Activated T-helper 2 cell treated with anti-CD3 and anti-CD28 coated beads, Interferon-gamma antibody, Interleukin-2, Interleukin-4, amounts not matched to agents 10 μg/mL and 5 μg/mL and 100 μg/mL, durations not matched to agents 14 hours and 24 hours and 36 hours (primary cell): ENCODE data around the gene CSF2. TPM values are rescaled to one million over a fixed set of nuclear protein-coding genes. Genes with fewer than 3 reads are reported as not detected.
A peak's percentile ranks its signal among the peaks of the same experiment; 100 is the strongest.

Experiments
- DNase-seq: peaks from one replicate; pipeline ENCODE4 v3.0.0; 2021; ENCODE audit warnings: low spot score
- H3K27ac Mint-ChIP-seq: one replicate; pipeline ENCODE4 v1.8.0; 2021; ENCODE audit warnings: mixed read lengths
- H3K27me3 Mint-ChIP-seq: one replicate; pipeline ENCODE4 v1.8.0; 2021; ENCODE audit warnings: low read depth, mixed read lengths
- H3K36me3 Mint-ChIP-seq: one replicate; pipeline ENCODE4 v1.8.0; 2021; ENCODE audit warnings: low read depth, mixed read lengths
- H3K4me1 Mint-ChIP-seq: one replicate; pipeline ENCODE4 v1.8.0; 2021; ENCODE audit warnings: low read depth, mixed read lengths
- H3K4me3 Mint-ChIP-seq: one replicate; pipeline ENCODE4 v1.8.0; 2021; ENCODE audit warnings: low read depth, mild to moderate bottlenecking, moderate library complexity, mixed read lengths
- H3K9me3 Mint-ChIP-seq: one replicate; pipeline ENCODE4 v1.8.0; 2021; ENCODE audit warnings: mixed read lengths
- intact Hi-C: fragments of 100-400 bp; cut with micrococcal nuclease; formaldehyde crosslinking; loops from one replicate; pipeline ENCODE4 v1.15.1; 2023
- total RNA-seq: library from RNA; stranded (reverse); gene quantifications from 2 replicates; pipeline ENCODE4 v1.2.3, GENCODE V29; 2022

CSF2 gene
- total RNA-seq, 1 donor from 2014 or later = 764 TPM

DNA sequence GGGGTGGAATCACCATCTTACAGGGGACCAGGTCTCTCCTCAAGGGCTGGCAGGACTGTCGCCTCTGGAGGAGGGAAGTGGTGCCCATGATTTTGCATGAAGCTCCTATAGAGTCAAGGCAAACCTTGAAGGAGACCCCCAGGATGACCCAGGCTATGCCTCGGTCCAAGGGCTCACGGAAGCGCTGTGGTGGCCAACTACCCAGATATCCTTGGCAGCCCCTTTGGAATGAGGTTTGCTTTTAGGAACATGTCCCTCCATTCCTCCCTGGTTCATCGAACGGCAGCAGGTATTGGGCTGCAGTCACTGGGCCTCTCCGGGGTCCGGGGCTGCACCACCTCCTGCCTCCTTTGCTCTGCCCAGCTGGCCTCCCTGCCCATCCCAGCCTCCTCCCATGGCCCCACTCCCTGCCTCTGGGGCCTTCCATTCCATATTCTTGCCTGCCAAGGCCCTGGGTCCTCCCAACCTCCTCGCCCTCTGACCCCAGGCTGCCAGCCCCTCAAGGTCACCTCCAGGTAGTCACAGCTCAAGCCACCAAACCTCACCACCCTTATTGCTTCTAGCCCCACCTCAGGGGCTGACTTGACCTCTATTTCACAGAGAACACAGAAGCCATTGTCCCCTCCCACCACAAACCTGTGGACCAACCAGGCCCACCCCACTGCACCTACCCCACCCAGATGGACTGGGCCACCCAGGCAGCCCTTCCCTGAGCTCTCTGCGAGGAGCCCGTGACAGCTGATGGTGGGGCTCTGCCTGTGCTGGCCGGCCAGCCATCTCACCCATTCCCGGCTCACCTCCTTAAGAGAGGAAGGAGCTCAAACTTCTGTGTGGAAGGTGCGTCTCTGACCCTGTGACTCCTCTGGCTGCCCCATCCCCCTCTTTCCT, 16.7 kb upstream of the CSF2 start:
- Mint-ChIP-seq H3K9me3 (no peaks in the 10 kb centered on the region), H3K4me1 (peaks cover 67% of the 10 kb centered on the region), H3K4me3 (no peak overlapping the region), H3K27ac (peak overlapping the region; percentile 86), H3K27me3 (peaks cover 2% of the 10 kb centered on the region), H3K36me3 (no peaks in the 10 kb centered on the region)
- no peak for DNase-seq
- intact Hi-C loops = loop anchor here (1.0 kb wide), 1 partner anchor 37 kb away; no protein-coding TSS in a partner anchor

DNA sequence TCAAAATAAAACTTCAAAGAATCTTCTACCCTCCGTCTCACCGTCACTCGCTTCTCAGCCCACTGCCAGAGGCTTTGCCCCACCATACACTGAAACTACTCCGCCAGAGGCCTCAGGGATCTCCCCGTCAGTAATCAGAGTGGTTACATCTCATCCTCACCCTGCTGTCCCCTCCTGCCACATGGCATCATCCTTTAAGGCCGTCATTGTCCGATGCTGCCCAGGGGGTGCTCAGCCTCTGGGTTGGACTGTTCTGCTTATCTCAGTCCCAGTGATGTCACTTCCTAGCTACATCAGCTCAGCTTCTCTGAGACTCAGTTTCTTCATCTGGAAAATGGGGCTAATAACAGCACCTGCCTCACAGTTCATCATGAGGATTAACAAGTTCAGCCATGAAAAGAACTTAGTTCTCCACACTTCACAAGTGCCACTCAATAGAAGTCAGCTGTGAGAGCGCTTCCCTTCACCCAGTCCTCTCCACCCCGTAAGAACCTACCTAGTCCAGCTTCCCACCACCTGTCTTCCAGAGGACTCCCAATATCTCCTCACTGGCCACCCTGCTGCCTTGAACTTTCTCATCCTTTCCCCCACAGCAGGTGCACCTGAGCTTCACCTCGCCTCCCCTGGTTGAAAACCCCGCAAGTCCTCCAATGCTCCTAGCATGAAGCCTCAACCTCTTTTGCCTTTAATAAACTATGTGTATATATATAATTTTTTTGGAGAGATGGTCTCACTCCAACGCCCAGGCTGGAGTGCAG, 15.9 kb upstream of the CSF2 start:
- Mint-ChIP-seq H3K27ac (peak overlapping the region; percentile 52), H3K27me3 (peaks cover 2% of the 10 kb centered on the region), H3K9me3 (no peaks in the 10 kb centered on the region), H3K36me3 (no peaks in the 10 kb centered on the region), H3K4me3 (no peak overlapping the region), H3K4me1 (peaks cover 62% of the 10 kb centered on the region)
- DNase-seq = no peak
- intact Hi-C loops = no loop called here

DNA sequence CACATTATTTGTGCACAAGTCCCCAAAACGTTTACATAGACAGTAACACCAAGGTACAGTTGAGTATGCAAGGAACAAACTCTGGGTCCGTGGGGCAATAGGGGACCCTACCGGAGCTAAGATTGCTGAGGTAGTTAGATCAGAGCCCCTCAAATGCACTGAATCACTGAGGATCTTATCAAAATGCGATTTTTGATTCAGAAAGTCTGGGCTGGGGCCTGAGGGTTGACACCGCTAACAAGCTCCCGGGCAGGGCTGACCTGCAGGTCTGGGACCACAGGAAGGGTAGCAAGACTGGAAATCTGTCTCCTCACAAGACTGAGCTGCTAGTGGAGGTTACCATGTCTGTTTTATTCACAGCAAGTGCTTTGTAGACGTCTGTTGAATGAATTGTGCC, 14.9 kb upstream of the CSF2 start:
- peak; percentile 8 for DNase-seq
- Mint-ChIP-seq H3K9me3 (no peaks in the 10 kb centered on the region), H3K4me3 (no peak overlapping the region), H3K27me3 (no peaks in the 10 kb centered on the region), H3K36me3 (no peaks in the 10 kb centered on the region), H3K4me1 (peaks cover 68% of the 10 kb centered on the region), H3K27ac (peak overlapping the region; percentile 73)
- intact Hi-C loops = no loop called here

DNA sequence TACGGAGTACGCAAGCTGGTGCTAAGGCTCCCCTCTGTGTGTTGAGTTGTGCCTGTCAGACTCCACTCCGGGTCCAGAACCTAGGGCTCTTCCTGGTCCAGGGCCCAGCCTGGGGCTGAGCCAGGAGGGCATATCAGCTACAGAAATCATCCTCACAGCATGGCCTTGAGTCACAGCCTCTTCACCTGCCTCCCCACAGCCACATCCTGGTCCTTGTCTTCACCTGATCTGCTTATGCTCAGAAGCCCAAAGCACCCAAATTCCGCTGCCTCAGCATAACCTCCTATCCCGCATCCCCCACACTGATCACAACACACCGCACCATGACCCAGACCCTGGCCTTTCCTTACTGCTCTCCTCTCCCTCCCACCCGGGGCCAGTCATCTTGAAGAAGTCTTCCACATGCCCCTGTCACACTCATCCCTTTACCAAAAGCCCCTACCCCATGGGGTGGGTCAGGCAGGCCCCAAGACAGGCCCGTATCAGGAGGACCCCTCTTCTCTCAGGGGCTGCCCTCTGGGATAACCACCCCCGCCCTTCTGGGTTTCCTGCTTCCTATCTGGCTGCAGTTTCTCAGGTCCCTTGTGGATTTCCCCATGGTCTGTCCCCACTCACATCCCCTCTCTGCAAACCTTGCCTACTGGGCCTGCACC, 14.4 kb upstream of the CSF2 start:
- intact Hi-C loops = no loop called here

DNA sequence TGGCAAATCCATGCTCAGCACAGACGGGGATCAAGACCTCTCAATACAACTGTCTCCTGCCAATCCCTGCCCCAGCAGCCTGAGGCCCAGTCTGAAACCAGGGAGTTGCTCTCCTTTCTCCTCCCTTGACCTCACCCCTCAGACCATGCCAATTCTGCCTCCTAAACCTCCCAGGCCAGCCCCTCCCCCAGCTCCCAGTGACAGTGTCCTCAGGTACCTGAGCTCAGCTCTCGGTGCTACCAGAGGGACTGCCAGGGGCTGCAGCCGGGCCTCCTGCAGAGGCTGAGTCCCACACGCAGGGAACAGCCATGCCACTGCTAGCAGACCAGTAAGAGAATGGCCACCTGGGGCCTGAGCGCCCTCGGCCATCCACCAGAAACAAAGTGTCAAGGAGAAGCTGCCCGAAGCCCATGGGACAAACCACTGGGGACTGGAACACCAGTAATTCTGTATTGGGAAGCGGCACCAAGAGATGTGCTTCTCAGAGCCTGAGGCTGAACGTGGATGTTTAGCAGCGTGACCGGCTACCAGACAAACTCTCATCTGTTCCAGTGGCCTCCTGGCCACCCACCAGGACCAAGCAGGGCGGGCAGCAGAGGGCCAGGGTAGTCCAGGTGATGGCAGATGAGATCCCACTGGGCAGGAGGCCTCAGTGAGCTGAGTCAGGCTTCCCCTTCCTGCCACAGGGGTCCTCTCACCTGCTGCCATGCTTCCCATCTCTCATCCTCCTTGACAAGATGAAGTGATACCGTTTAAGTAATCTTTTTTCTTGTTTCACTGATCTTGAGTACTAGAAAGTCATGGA, 13.7 kb upstream of the CSF2 start:
- H3K9me3 Mint-ChIP-seq = no peaks in the 10 kb centered on the region
- peaks cover 66% of the 10 kb centered on the region for H3K4me1 Mint-ChIP-seq
- H3K36me3 Mint-ChIP-seq = no peaks in the 10 kb centered on the region
- H3K27ac Mint-ChIP-seq = peak overlapping the region; percentile 73
- intact Hi-C loops = loop anchor here (5.0 to 10.0 kb wide), 2 partner anchors 265 to 313 kb away; partner anchors contain the start of gene FNIP1
- DNase-seq = no peak
- H3K4me3 Mint-ChIP-seq = peak overlapping the region; percentile 23
- H3K27me3 Mint-ChIP-seq = no peaks in the 10 kb centered on the region

More for the DNA sequence above, 14.4 kb upstream of the CSF2 start:
- Mint-ChIP-seq H3K27ac (peak overlapping the region; percentile 73), H3K4me1 (peaks cover 70% of the 10 kb centered on the region), H3K9me3 (no peaks in the 10 kb centered on the region), H3K36me3 (no peaks in the 10 kb centered on the region), H3K27me3 (no peaks in the 10 kb centered on the region), H3K4me3 (no peak overlapping the region)
- DNase-seq = peak; percentile 34

DNA sequence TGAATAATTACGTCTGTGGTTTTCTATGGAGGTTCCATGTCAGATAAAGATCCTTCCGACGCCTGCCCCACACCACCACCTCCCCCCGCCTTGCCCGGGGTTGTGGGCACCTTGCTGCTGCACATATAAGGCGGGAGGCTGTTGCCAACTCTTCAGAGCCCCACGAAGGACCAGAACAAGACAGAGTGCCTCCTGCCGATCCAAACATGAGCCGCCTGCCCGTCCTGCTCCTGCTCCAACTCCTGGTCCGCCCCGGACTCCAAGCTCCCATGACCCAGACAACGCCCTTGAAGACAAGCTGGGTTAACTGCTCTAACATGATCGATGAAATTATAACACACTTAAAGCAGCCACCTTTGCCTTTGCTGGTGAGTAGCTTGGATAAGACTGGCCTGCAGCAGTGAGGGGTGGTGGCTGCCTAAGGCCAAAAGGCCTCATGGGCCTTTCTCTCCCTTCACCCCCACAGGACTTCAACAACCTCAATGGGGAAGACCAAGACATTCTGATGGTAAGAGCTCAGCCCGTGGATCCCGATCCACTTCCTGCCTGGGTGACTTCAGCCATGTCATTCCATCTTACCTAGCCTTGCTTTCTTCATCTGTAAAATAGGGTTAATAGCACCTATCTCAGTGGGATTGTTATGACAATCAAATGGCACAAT, 13.0 kb upstream of the CSF2 start, which contains the start of gene IL3:
TSS of gene IL3 (plus strand) at position 155 of the 661 bp plus-strand sequence. CDS start at position 207, 52 bp downstream.
- Mint-ChIP-seq H3K4me3 (peak within 1 kb of the TSS; percentile 23), H3K27ac (peak within 1 kb of the TSS; percentile 73), H3K4me1 (peaks cover 65% of the 10 kb centered on the region), H3K27me3 (no peaks in the 10 kb centered on the region), H3K9me3 (no peaks in the 10 kb centered on the region), H3K36me3 (no peaks in the 10 kb centered on the region)
- no peak for DNase-seq
- intact Hi-C loops = loop anchor here (5.0 to 10.0 kb wide), 2 partner anchors 266 to 313 kb away; partner anchors contain the start of gene FNIP1

DNA sequence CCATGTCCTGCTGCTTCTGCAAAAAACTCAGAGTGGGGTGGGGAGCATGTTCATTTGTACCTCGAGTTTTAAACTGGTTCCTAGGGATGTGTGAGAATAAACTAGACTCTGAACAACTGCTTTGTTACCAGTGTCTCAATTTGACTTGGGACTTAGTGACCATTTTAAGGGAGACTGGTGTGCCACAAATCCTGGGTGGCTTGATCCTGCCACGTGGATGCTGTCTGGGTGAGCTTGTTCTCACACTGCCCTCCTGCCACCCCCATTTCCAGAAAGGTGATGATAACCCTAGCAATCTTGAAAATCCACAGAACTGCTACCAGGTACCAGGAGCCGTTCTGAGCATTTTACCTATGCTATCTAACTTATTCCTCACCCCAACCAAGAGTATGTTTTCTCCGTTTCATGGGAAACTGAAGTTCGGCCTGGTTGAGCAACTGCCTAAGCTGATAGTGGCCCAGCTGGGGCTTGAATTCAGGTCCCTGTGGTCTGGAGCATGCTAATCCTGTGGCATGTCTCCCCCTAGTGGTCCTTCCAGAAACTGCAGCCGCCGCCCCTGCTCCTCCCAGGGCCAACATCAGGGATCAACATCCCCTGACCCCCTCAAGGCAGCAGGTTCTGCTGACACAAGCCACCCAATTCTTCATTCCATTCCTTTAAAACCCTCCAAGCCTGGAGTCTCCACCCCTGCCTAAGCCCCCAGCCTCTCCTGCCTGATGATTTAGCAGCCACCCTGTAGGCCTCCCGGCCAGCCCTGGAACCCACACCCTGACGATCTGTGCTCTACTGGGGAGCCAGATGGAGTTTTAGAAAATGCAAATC, 10.3 kb upstream of the CSF2 start:
- Mint-ChIP-seq H3K36me3 (no peaks in the 10 kb centered on the region), H3K27me3 (no peaks in the 10 kb centered on the region), H3K27ac (peak overlapping the region; percentile 51), H3K4me3 (no peak overlapping the region), H3K9me3 (no peaks in the 10 kb centered on the region), H3K4me1 (peaks cover 55% of the 10 kb centered on the region)
- peak; percentile 65 for DNase-seq
- intact Hi-C loops = loop anchor here (1.0 to 10.0 kb wide), 5 partner anchors 54 to 474 kb away; partner anchors contain the start of genes FNIP1 and RAPGEF6

DNA sequence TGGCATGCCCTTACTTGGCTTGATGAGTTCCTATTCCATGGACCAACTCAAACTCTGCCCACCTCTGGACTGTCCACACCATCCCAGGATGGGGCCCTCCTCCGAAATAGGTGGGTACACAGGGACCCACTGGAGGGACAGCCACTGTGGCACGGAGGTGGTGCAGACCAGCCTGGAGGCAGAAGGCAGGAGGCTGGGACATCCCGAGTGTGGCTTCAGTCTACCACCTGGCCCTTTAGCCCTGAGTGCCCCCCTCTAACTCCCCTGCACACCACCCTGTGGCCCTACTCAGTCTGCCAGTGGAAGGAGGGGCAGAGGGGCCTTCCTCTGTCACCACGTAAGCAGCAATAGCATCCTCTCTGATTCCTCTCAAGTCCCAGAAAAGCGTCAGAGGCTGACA, 9.4 kb upstream of the CSF2 start:
- H3K27me3 Mint-ChIP-seq = no peaks in the 10 kb centered on the region
- H3K4me1 Mint-ChIP-seq = peaks cover 56% of the 10 kb centered on the region
- peak overlapping the region; percentile 51 for H3K27ac Mint-ChIP-seq
- H3K9me3 Mint-ChIP-seq = no peaks in the 10 kb centered on the region
- no peaks in the 10 kb centered on the region for H3K36me3 Mint-ChIP-seq
- H3K4me3 Mint-ChIP-seq = no peak overlapping the region
- intact Hi-C loops = loop anchor here (1.0 to 10.0 kb wide), 5 partner anchors 43 to 317 kb away; partner anchors contain the start of gene FNIP1
- DNase-seq = no peak

DNA sequence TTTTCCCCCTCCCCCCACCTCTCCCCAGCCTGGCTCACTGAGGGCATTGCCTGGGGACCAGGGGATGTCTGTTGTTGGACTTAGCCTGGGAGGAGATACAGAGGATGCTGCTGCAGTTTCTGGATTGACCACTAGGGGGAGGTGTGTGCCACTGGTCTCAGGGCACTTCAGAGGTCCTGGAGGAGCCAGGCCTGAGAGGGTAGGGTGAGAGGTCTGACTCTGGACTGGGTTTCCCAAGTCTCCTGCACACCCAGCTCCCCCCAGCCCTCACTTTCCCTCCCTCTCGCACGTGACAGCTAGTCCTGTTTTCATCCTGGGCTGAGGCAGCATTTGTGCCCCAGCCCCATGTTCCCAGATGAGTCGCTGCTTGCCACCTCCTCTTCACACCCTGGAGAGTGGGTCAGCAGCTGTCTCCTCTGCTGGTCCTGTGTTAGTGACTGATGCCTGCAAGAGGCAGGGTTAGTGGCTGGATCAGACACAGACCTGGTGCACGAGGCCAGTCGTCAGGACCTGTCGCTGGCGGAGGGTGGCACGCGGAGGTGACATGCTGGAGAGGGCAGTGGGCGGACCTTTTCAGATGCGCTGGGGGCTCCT, 8.8 kb upstream of the CSF2 start:
- no peaks in the 10 kb centered on the region for H3K27me3 Mint-ChIP-seq
- H3K27ac Mint-ChIP-seq = peak overlapping the region; percentile 71
- H3K36me3 Mint-ChIP-seq = no peaks in the 10 kb centered on the region
- H3K4me1 Mint-ChIP-seq = peaks cover 55% of the 10 kb centered on the region
- intact Hi-C loops = loop anchor here (1.0 to 10.0 kb wide), 7 partner anchors 44 to 320 kb away; partner anchors contain the start of gene FNIP1
- peak; percentile 73 for DNase-seq
- no peak overlapping the region for H3K4me3 Mint-ChIP-seq
- H3K9me3 Mint-ChIP-seq = no peaks in the 10 kb centered on the region

DNA sequence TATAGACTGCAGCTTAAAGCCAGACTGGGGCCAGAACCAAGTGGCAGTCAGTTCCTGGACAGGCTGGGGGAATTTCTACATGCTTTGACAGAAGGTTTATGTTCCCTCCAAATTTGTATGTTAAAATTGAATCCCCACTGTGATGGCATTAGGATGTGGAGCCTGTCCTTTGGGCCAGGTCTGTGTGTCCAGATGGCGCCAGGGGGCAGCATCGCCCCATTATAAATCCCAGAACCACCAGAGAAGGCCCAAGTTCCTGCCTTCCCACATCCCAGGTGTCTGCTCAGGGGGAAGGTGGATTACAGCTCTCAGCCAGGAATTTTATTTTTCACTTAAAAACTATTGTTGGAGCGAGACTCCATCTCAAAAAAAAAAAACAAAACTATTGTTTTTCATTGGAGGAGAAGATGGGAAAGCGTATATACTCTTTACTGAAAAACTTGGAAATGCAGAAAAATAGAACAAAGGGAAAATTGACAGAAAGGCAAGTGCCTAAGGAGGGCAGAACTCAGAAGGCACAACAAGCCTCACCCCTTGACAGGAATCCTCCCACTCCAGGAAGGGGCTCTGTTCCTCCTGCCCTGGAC, 8.1 kb upstream of the CSF2 start:
- intact Hi-C loops = loop anchor here (1.0 to 10.0 kb wide), 5 partner anchors 45 to 320 kb away; partner anchors contain the start of gene FNIP1
- Mint-ChIP-seq H3K9me3 (no peaks in the 10 kb centered on the region), H3K4me3 (no peak overlapping the region), H3K27ac (peak overlapping the region; percentile 74), H3K36me3 (no peaks in the 10 kb centered on the region), H3K4me1 (peaks cover 58% of the 10 kb centered on the region), H3K27me3 (no peaks in the 10 kb centered on the region)
- DNase-seq = no peak
